ENCODE results near the gene VAC14. TPM values are rescaled to one million over a fixed set of nuclear protein-coding genes. Genes with fewer than 3 reads are reported as not detected.

Gene VAC14
- total and polyA plus RNA-seq, 5 donors = 18.2 to 27.4 (median 23.0) TPM

DNA sequence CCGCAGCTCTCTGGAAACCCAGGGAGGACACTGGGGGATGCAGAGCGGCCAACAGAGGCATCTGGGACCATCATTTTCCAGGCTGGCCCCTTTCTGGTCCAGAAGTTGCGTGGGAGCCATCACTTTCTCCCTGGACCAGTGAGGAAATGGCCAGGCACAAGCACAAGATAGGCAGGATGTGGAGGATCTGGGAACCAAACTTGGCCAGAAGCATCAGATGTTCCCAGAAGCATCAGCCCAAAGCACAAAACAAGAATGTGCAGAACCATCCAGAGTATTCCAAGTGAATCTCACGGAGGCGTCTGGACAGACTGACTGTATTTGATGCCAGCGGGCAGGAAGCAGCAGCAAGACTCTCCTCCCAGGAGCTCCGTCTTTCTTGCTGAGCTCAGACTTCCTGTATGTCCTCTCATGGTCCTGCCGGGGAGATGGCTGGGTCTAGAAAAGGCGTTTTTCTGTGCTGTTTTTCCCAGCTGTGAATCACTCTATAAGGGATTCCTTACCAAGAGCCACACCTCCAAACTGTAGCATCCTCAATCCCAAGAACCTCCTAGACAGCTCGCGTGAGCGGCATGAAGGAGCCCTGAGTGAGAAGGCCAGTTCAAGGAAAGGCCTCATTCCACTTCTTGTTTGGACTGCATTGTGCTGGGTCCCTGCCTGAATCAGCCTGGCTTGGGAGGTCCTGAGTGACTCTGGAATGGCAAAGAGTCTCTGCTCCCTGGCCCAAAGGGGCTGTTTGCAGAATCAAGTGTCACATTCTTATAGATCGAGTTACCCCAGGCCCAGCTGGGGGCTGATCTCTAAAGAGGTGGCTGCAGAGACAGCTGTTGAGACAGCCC lies 65.6 kb downstream of the VAC14 start:
- Histone ChIP-seq H3K4me1 (ENCODE audit: control insufficient read depth, insufficient read depth, low read length) (peaks cover 4% of the 10 kb centered on the region), H3K4me3 (ENCODE audit: low read length) (no peak overlapping the region), H3K27me3 (ENCODE audit: control insufficient read depth, insufficient read depth) (no peaks in the 10 kb centered on the region), H3K9me3 (ENCODE audit: control insufficient read depth, low read length) (no peaks in the 10 kb centered on the region), H3K27ac (ENCODE audit: low read length) (peak overlapping the region; percentile 64)
- 56% methylated on average over 13 of the region's 13 CpGs for WGBS
- DNase-seq = peak in 2 of 3 donors; percentile 54 to 68
- intact Hi-C loops (cut with DNase I) = loop anchor here in 3 of 4 donors (5.0 to 10.0 kb wide), 2 partner anchors 48 to 51 kb away; partner anchors contain the start of gene MTSS2 (in 3 of the 3)
- ATAC-seq = peak; percentile 31 to 36

DNA sequence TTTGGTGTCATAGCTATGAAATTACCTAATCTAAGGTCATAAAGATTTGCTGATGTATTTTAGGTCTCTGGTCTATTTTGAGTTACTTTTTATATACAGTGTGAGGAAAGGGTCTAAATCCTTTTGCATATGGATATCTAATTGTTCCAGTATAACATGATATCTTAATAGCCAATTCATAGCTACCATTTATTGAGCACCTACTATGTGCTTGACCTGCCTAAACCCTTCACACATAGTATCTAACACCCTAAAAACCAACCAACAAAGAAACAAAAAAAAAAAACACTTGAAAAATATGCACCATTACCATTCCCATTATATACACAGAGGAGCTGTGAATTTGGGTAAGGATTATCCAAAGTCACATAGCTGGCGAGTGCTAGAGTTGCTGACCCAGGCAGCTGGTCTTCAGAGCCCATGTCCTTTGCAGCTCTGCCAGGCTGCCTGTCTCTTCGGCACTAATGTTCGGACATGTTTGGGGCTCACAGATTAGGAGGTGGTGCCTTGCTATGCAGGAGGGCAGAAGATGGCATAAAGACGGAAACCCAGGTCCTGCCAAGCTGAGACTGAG lies 66.3 kb downstream of the VAC14 start:
- Histone ChIP-seq H3K4me1 (ENCODE audit: control insufficient read depth, insufficient read depth, low read length) (peaks cover 4% of the 10 kb centered on the region), H3K27me3 (ENCODE audit: control insufficient read depth, insufficient read depth) (no peaks in the 10 kb centered on the region), H3K27ac (ENCODE audit: low read length) (no peak overlapping the region), H3K9me3 (ENCODE audit: control insufficient read depth, low read length) (no peaks in the 10 kb centered on the region), H3K4me3 (ENCODE audit: low read length) (no peak overlapping the region)
- DNase-seq (no peak), ATAC-seq (no peak)
- intact Hi-C loops (cut with DNase I) = loop anchor here in 3 of 4 donors (5.0 to 10.0 kb wide), 2 partner anchors 47 to 50 kb away; partner anchors contain the start of gene MTSS2 (in 3 of the 3)
- 70% methylated on average over 4 of the region's 4 CpGs for WGBS

DNA sequence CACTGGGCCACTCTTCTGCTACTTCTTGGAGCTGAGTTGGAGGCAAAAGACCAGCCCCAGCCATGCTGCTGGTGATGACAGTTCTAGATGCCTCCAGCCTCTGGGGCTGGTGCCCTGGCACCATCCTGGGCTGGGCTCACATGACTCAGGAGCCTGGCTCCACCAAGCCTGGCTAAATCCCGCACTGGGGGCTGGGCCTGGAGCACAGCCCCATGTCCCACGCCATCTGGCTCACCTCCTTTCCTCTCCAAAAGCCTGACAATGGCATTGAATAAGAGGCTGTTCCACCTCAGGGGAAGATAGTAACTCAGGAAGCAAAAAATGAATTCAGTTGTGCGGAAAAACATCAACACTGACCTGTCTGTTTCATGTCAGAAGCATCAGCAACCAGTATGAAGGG lies 70.0 kb downstream of the VAC14 start:
- peak; percentile 34 to 62 for ATAC-seq
- peak overlapping the region; percentile 21 for H3K27ac ChIP-seq (ENCODE audit: low read length)

DNA sequence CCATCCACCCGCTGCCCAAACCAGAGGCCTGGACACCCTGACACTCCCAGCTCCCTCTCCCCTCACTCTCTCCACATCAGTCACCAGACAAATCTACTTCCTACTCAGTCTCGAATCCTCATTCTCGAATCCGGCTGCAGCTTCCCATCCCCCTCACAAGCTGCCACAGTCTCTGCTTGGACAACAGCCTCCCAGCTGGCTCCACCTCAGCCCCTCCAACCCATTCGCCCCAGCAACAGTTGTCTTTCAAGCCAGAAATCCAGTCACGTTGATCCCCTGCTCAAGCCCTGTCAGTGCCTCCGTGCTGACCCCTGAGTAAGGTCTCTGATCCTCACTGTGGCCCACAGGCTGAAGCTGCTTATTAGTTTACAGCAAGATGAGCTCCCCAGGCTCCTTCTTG lies 70.9 kb downstream of the VAC14 start:
- Histone ChIP-seq H3K27me3 (ENCODE audit: control insufficient read depth, insufficient read depth) (no peaks in the 10 kb centered on the region), H3K4me3 (ENCODE audit: low read length) (no peak overlapping the region), H3K9me3 (ENCODE audit: control insufficient read depth, low read length) (no peaks in the 10 kb centered on the region), H3K4me1 (ENCODE audit: control insufficient read depth, insufficient read depth, low read length) (peaks cover 4% of the 10 kb centered on the region), H3K27ac (ENCODE audit: low read length) (no peak overlapping the region)
- peak in 2 of 3 donors; percentile 49 to 73 for DNase-seq
- ATAC-seq = no peak
- WGBS = 73% methylated on average over 7 of the region's 7 CpGs
- intact Hi-C loops (cut with DNase I) = loop anchor here in 1 of 4 donors (10.0 kb wide), 1 partner anchor 45 kb away; the partner anchor contains the start of gene MTSS2

More for the DNA sequence above, 70.0 kb downstream of the VAC14 start:
- Histone ChIP-seq H3K4me3 (ENCODE audit: low read length) (no peak overlapping the region), H3K4me1 (ENCODE audit: control insufficient read depth, insufficient read depth, low read length) (peaks cover 4% of the 10 kb centered on the region), H3K27me3 (ENCODE audit: control insufficient read depth, insufficient read depth) (no peaks in the 10 kb centered on the region), H3K9me3 (ENCODE audit: control insufficient read depth, low read length) (no peaks in the 10 kb centered on the region)
- 85% methylated on average over 3 of the region's 3 CpGs for WGBS
- peak in 2 of 3 donors; percentile 79 to 80 for DNase-seq
- intact Hi-C loops (cut with DNase I) = loop anchor here in 1 of 4 donors (10.0 kb wide), 1 partner anchor 46 kb away; the partner anchor contains the start of gene MTSS2

DNA sequence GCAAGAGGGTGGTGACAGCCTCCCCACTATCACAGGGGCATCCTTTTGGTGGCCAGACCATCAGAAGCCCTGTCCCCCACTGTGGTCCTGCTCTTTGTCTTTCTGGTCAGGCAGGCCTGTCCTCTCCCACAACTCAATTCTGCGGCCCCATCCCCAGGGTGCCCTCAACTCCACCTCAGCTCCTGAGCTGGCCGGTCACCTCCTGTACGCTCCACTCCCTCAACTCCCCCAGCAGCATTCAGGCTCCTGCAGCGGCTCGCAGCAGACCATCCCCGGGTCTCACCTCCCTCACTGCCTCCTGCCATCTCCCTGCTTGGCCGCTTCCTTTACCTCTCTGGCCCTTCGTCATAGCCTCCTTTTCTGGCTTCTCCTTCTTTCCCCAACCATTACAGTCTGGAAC lies 71.7 kb downstream of the VAC14 start:
- H3K4me1 ChIP-seq (ENCODE audit: control insufficient read depth, insufficient read depth, low read length) = peaks cover 4% of the 10 kb centered on the region
- no peaks in the 10 kb centered on the region for H3K9me3 ChIP-seq (ENCODE audit: control insufficient read depth, low read length)
- no peak overlapping the region for H3K4me3 ChIP-seq (ENCODE audit: low read length)
- DNase-seq (peak in 2 of 3 donors; percentile 28 to 41), ATAC-seq (no peak)
- intact Hi-C loops (cut with DNase I) = no loop called here
- WGBS = 98% methylated on average over 8 of the region's 8 CpGs
- no peaks in the 10 kb centered on the region for H3K27me3 ChIP-seq (ENCODE audit: control insufficient read depth, insufficient read depth)
- H3K27ac ChIP-seq (ENCODE audit: low read length) = no peak overlapping the region

DNA sequence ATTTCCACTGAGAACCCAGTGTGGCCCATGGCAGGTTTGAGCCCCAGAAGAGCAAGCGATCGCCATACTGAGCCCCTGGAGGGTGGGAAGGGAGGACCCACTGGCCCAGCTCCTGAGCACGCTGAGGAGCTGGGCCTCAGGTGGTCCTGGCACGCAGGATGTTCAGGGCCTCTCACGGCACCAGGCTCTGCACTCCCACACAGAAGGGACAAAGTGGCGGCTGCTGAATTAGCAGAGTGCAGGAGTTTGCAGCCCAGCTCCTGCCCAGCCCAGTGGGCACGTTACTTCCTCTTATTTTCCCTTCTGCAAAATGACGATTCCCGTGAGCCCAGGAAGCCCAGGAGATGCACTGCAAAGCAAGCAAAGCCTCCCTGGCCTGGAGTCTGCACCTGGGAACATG lies 72.8 kb downstream of the VAC14 start:
- no peak for ATAC-seq
- peaks cover 4% of the 10 kb centered on the region for H3K4me1 ChIP-seq (ENCODE audit: control insufficient read depth, insufficient read depth, low read length)

DNA sequence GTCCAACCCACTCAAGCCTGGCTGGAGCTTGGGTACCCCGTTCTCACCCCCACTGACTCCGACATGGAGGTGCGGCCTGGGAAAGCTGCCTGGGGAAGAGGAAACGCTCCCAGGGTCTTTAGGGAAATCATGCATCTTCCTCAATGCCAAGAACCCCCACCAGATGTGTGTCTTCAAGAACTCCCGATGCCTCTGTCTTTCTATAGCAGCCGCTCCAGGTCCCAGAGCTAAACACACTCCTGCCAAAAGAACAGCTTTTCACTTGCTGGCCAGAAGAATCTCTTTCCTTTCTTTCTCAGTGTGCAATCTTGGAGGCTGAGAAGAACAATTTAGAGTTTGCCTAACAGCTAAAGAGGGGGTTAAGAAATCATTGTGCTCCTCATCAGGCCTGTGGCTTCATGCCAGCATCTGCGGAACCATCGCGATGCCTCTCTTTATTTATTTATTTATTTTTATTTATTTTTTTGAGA lies 74.0 kb downstream of the VAC14 start:
- intact Hi-C loops (cut with DNase I) = no loop called here
- Histone ChIP-seq H3K9me3 (ENCODE audit: control insufficient read depth, low read length) (no peaks in the 10 kb centered on the region), H3K4me1 (ENCODE audit: control insufficient read depth, insufficient read depth, low read length) (peaks cover 4% of the 10 kb centered on the region), H3K27ac (ENCODE audit: low read length) (peak overlapping the region; percentile 85), H3K4me3 (ENCODE audit: low read length) (no peak overlapping the region), H3K27me3 (ENCODE audit: control insufficient read depth, insufficient read depth) (no peaks in the 10 kb centered on the region)
- DNase-seq (peak; percentile 43 to 83 (median 81)), ATAC-seq (peak; percentile 10 to 22)
- WGBS = 47% methylated on average over 9 of the region's 9 CpGs

More for the DNA sequence above, 72.8 kb downstream of the VAC14 start:
- no peak overlapping the region for H3K27ac ChIP-seq (ENCODE audit: low read length)
- 86% methylated on average over 9 of the region's 9 CpGs for WGBS
- peak in 2 of 3 donors; percentile 39 to 40 for DNase-seq
- no peaks in the 10 kb centered on the region for H3K9me3 ChIP-seq (ENCODE audit: control insufficient read depth, low read length)
- H3K27me3 ChIP-seq (ENCODE audit: control insufficient read depth, insufficient read depth) = no peaks in the 10 kb centered on the region
- intact Hi-C loops (cut with DNase I) = no loop called here
- no peak overlapping the region for H3K4me3 ChIP-seq (ENCODE audit: low read length)

DNA sequence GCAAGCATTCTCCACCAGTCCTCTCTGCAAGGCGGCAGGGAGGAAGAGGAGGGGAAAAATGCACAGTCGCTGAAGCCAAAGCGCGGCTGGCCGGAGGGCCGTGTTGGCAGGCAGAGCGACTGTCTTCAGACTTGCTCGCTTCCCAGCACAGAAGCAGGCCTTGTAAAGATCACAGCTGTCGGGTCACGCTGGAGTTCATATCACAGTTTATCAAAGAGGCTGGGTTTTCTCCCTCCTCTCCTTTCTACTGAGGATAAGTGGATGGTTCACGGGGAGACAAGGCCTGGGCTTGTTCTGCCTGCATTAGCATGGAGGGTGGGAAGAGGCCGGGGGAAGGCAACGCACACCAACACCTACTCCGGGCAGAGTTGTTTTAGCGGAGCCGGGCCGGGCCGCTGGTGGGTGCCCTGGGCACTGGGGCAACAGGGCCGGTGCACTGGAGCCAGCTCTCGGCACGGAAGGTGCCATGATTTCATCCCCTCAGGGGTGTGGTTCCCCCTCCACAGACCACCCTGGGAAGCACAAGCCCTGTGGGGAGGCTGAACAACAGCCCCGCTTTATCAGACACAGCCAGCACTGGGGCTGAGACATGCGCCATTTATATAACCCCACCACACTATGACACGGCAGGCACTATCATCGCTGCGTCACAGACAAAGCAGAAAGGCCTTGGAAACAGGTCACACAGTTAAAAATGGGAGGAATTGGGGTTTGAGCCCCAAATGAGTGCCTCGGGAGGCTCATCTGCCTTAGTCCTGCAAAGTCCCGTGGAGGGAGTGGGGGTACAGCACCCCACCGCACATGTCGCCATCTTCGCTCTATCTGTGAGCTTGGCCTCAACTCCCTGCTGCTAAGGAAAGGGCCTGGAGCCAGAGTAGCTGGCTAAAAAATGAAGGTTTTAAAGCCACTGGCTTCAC lies 74.8 kb downstream of the VAC14 start:
- Histone ChIP-seq H3K4me1 (ENCODE audit: control insufficient read depth, insufficient read depth, low read length) (peaks cover 4% of the 10 kb centered on the region), H3K27me3 (ENCODE audit: control insufficient read depth, insufficient read depth) (no peaks in the 10 kb centered on the region)
- WGBS = 46% methylated on average over 31 of the region's 31 CpGs

DNA sequence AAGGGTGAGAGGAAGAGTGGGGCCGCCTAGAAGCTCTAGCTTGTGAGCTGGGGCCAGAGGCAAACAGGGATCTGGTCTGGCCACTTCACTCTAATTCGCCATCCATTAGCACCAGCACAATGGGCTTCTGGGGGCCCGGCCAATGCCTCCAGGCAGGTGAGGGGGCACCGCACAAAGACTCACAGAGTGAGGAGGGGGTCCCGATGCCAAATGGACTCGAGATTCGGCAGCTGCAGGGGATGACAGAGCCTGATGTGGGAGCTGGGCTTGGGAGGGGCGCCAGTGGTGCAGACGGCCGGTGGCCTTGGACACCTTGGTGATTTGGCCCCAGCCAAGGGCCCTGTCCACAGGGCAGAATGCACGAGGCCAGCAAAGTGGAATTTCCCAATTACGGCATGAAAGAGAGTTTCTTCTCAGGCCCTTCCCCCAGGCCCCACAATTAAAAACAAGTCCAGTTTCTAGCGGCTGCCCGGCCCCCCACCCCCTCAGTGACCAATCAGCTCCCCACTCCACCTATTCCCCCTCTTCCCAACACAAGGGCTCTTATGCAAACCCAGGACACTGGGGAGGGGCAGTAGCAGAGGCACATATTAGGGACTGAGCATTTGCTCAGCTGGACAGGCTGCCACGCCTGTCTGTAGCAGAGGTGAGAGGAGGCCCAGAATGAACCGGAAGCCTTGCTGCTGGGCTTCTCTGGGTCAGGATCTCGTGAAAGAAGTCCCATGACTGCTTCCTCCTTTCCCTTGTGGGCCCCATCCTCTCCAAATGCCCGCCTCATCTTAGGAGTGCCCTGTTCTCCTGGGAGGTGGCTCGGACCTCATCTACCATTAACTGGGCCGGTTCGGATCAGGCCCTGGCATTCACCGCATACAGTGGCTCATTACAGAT lies 75.7 kb downstream of the VAC14 start:
- H3K4me1 ChIP-seq (ENCODE audit: control insufficient read depth, insufficient read depth, low read length) = peaks cover 4% of the 10 kb centered on the region
- 55% methylated on average over 22 of the region's 22 CpGs for WGBS
- peak; percentile 65 to 83 (median 80) for DNase-seq
- H3K4me3 ChIP-seq (ENCODE audit: low read length) = no peak overlapping the region
- intact Hi-C loops (cut with DNase I) = no loop called here
- H3K9me3 ChIP-seq (ENCODE audit: control insufficient read depth, low read length) = no peaks in the 10 kb centered on the region
- peak overlapping the region; percentile 85 for H3K27ac ChIP-seq (ENCODE audit: low read length)
- peak; percentile 72 to 75 for ATAC-seq
- H3K27me3 ChIP-seq (ENCODE audit: control insufficient read depth, insufficient read depth) = no peaks in the 10 kb centered on the region

More for the DNA sequence above, 74.8 kb downstream of the VAC14 start:
- Histone ChIP-seq H3K9me3 (ENCODE audit: control insufficient read depth, low read length) (no peaks in the 10 kb centered on the region), H3K27ac (ENCODE audit: low read length) (peak overlapping the region; percentile 85), H3K4me3 (ENCODE audit: low read length) (no peak overlapping the region)
- ATAC-seq = peak; percentile 75 to 79
- peak; percentile 82 to 94 (median 92) for DNase-seq
- intact Hi-C loops (cut with DNase I) = no loop called here
